B cell (primary cell): ENCODE results near the gene TMCC3. TPM values are rescaled to one million over a fixed set of nuclear protein-coding genes. Genes with fewer than 3 reads are reported as not detected.

ENCODE experiments used
- ATAC-seq: fragments of 200-7000 bp; cut with Tn5 transposase; one replicate; pipeline ENCODE4 v1.10.0; 2021; ENCODE audit warnings: low read depth, mild to moderate bottlenecking, moderate number of reproducible peaks, moderate library complexity
- CTCF ChIA-PET: fragments of 350-600 bp; sonication (Branson Sonifier 250); formaldehyde crosslinking; loops from one replicate; lab custom pipeline; 2021; ENCODE audit warnings: antibody characterized with exemption, inconsistent platforms; lab: Charles Lee
- POLR2A ChIA-PET: fragments of 350-600 bp; sonication (Branson Sonifier 250); formaldehyde crosslinking; loops from one replicate; lab custom pipeline; 2021; ENCODE audit warnings: antibody characterized with exemption; lab: Charles Lee
- DNase-seq: peaks from one replicate; pipeline ENCODE4 v3.0.0; 2013
- H2AFZ ChIP-seq: 2 replicates; pipeline ENCODE4 v1.6.1; 2012; ENCODE audit warnings: mild to moderate bottlenecking, low read depth, low read length; ENCODE audit not compliant: insufficient read depth, poor library complexity, severe bottlenecking
- H3K27ac ChIP-seq, 2 donors: 1 replicate in 1 of 2; 2 replicates in 1 of 2; pipeline ENCODE4 v1.5.1; 2012 to 2013; ENCODE audit warnings: low read length in 2 of 2, mild to moderate bottlenecking in 2 of 2, moderate library complexity in 1 of 2
- H3K27me3 ChIP-seq, 4 experiments: fragments of 200-600 bp in 1 of 4; sonication (generic) in 1 of 4; replicated peaks in 1 of 4; 1 replicate in 2 of 4; 2 replicates in 2 of 4; pipeline versions ENCODE4 v1.6.1 to v1.7.0; 2013 to 2016; ENCODE audit warnings: low read length in 3 of 4, mild to moderate bottlenecking in 2 of 4, mixed read lengths in 1 of 4, moderate library complexity in 1 of 4; ENCODE audit not compliant: insufficient read depth in 4 of 4, control insufficient read depth in 3 of 4; ENCODE audit errors: control extremely low read depth in 1 of 4
- H3K36me3 ChIP-seq, 2 experiments: replicated peaks in 1 of 2; 1 replicate in 1 of 2; 2 replicates in 1 of 2; pipeline versions ENCODE4 v1.6.1 to v1.7.1; 2013; ENCODE audit warnings: low read length in 1 of 2; ENCODE audit not compliant: insufficient read depth in 2 of 2, control insufficient read depth in 1 of 2; ENCODE audit errors: control extremely low read depth in 1 of 2, extremely low read depth in 1 of 2
- H3K4me1 ChIP-seq, 2 donors: fragments of 200-600 bp in 1 of 2; sonication (generic) in 1 of 2; 1 replicate in 1 of 2; 2 replicates in 1 of 2; pipeline versions ENCODE4 v1.5.1 to v1.6.1; 2013 to 2017; ENCODE audit warnings: low read length in 2 of 2; ENCODE audit not compliant: control insufficient read depth in 2 of 2, insufficient read depth in 2 of 2
- H3K4me2 ChIP-seq: replicated peaks from 2 replicates; pipeline ENCODE3; 2012; ENCODE audit warnings: mild to moderate bottlenecking, low read depth, low read length; ENCODE audit not compliant: poor library complexity, severe bottlenecking
- H3K4me3 ChIP-seq, 5 experiments: fragments of 200-600 bp in 1 of 5; sonication (generic) in 1 of 5; 1 replicate in 3 of 5; 2 replicates in 2 of 5; pipeline versions ENCODE4 v1.5.1 to v1.7.0; 2011 to 2016; ENCODE audit warnings: low read length in 4 of 5, mild to moderate bottlenecking in 4 of 5, low read depth in 2 of 5, control low read depth in 1 of 5, moderate library complexity in 1 of 5; ENCODE audit not compliant: insufficient read depth in 1 of 5; ENCODE audit errors: control extremely low read depth in 1 of 5, extremely low read depth in 1 of 5
- H3K79me2 ChIP-seq: fragments of 200-600 bp; sonication (generic); one replicate; pipeline ENCODE4 v1.6.0; 2016; ENCODE audit warnings: low read length; ENCODE audit not compliant: control insufficient read depth, insufficient read depth
- H3K9ac ChIP-seq: fragments of 200-600 bp; sonication (generic); 2 replicates; pipeline ENCODE4 v1.6.1; 2017; ENCODE audit warnings: mild to moderate bottlenecking, low read length, moderate library complexity
- H3K9me3 ChIP-seq, 3 donors: one replicate each; pipeline versions ENCODE4 v1.6.1 to v1.7.1; 2013; ENCODE audit warnings: low read length in 2 of 3; ENCODE audit not compliant: control insufficient read depth in 2 of 3, insufficient read depth in 1 of 3; ENCODE audit errors: control extremely low read depth in 1 of 3
- H4K20me1 ChIP-seq: 2 replicates; pipeline ENCODE4 v1.6.0; 2012; ENCODE audit warnings: mild to moderate bottlenecking, low read length; ENCODE audit not compliant: insufficient read depth, control insufficient read depth, poor library complexity, severe bottlenecking
- H3K27ac Mint-ChIP-seq: one replicate; pipeline ENCODE4 v1.8.0; 2021; ENCODE audit warnings: mixed read lengths
- H3K27me3 Mint-ChIP-seq: one replicate; pipeline ENCODE4 v1.8.0; 2021; ENCODE audit warnings: mixed read lengths
- H3K4me1 Mint-ChIP-seq: one replicate; pipeline ENCODE4 v1.8.0; 2021; ENCODE audit warnings: mixed read lengths
- H3K4me3 Mint-ChIP-seq: one replicate; pipeline ENCODE4 v1.8.0; 2021; ENCODE audit warnings: mixed read lengths
- H3K9me3 Mint-ChIP-seq: one replicate; pipeline ENCODE4 v1.8.0; 2022; ENCODE audit warnings: mixed read lengths; ENCODE audit not compliant: insufficient read depth
- CTCF ChIP-seq: fragments of 200-600 bp; IDR thresholded peaks from one replicate; pipeline ENCODE4 v1.8.0; 2022; ENCODE audit warnings: antibody characterized with exemption, mild to moderate bottlenecking
- EZH2 ChIP-seq: IDR thresholded peaks from 2 replicates; pipeline ENCODE4 v1.6.1; 2012; ENCODE audit warnings: borderline replicate concordance, low read depth, mild to moderate bottlenecking, moderate library complexity, low read length; ENCODE audit not compliant: insufficient read depth, poor library complexity, severe bottlenecking
- WGBS: methylation state at CpG from one replicate; pipeline ENCODE4 v1.1.5; 2013; ENCODE audit warnings: missing lambda C conversion rate; ENCODE audit not compliant: insufficient coverage; 5-methylcytosine and 5-hydroxymethylcytosine counted together
- intact Hi-C: fragments of 100-400 bp; cut with micrococcal nuclease; formaldehyde crosslinking; loops from one replicate; pipeline ENCODE4 v1.10.0; 2022
- polyA plus RNA-seq: library from polyadenylated mRNA; depleted of rRNA; stranded (reverse); fragments of >200 nt; gene quantifications from 2 replicates; pipeline ENCODE4 v1.2.3, GENCODE V29; 2012
- total RNA-seq, 2 donors: library from RNA; stranded (reverse); fragments of 120-200 nt in 1 of 2; gene quantifications; 1 replicate in 1 of 2; 2 replicates in 1 of 2; pipeline versions ENCODE4 v1.2.3 to v1.2.4, GENCODE V29; 2013 to 2022

Gene TMCC3
- total and polyA plus RNA-seq, 2 donors (not counting 1 experiment from before 2014, with no cell fraction given) = 4.5 to 8.8 TPM

GRCh38 chr12:94689646-94690036, 39.3 kb upstream of the TMCC3 start:
- WGBS = 98% methylated on average over 5 of the region's 9 CpGs
- intact Hi-C loops = no loop called here
- no peak overlapping the region for H3K27ac ChIP-seq

More at GRCh38 chr12:94689646-94690036, 39.3 kb upstream of the TMCC3 start:
- POLR2A ChIA-PET = no interaction called here
- DNase-seq (no peak), ATAC-seq (no peak)
- Histone ChIP-seq H3K27me3 (no peaks in the 10 kb centered on the region), H3K79me2 (peaks cover 7% of the 10 kb centered on the region), H3K4me1 (no peaks in the 10 kb centered on the region), H3K4me3 (no peak overlapping the region), H3K4me2 (no peak overlapping the region), H3K36me3 (peaks cover 0 to 3% of the 10 kb centered on the region in 2 experiments), H4K20me1 (peaks cover 13% of the 10 kb centered on the region), H2AFZ (no peak overlapping the region), H3K9ac (no peak overlapping the region), H3K9me3 (no peaks in the 10 kb centered on the region)
- Mint-ChIP-seq H3K9me3 (no peaks in the 10 kb centered on the region), H3K27me3 (no peaks in the 10 kb centered on the region), H3K4me3 (no peak overlapping the region), H3K4me1 (no peaks in the 10 kb centered on the region), H3K27ac (no peak overlapping the region)
- no peak for TF ChIP-seq EZH2
- TF ChIP-seq CTCF = no peak
- CTCF ChIA-PET = interaction anchor here (1.0 kb wide), 1 partner anchor 74 kb away, joined by 3 read pairs; no protein-coding TSS in a partner anchor
